ENCODE data around the gene WTAP. TPM values are rescaled to one million over a fixed set of nuclear protein-coding genes. Genes with fewer than 3 reads are reported as not detected.

The WTAP gene
- total and polyA plus RNA-seq, 2 of the 4 experiments (the other 2 are of a cell fraction): 30.2 to 92.3 TPM

DNA sequence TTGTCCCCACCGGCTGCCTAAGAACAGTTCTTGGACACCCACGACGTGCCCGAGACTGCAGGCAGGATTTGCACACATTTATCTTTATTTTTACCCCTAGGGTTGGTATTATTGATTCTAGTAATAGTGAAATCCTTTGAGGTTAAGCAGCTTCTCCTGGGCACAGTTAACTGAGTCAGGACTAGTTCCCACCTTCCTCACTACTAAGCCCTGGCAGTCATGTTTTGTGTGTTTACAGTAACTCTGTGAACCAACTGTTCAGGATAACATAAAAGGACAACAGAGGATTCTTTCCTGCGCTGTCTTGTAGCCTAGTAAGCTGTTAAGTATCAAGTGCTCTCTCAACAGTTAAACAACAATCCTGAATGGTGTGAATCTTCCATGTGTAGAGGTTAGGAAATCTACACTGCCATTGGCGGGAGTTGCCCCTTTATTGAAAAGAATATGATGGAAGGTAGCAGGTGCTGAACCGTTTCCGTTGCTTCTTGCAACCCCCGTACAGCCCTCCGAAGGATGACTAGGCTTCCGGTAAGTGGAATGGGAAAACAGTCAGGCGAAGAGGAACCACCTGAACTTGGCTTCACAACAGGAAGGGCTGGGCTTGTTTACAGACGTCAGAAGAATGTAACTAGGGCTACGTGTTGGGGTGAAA lies 33.3 kb upstream of the WTAP start:
- H4K5ac ChIP-seq (ENCODE audit: low read depth, low read length): peak overlapping the region; percentile 14
- H3K36me3 ChIP-seq (ENCODE audit: control insufficient read depth, insufficient read depth, low read length): peaks cover 13% of the 10 kb centered on the region
- H2BK5ac ChIP-seq (ENCODE audit: low read depth, low read length, poor library complexity, severe bottlenecking): peak overlapping the region; percentile 100
- peak overlapping the region; percentile 90 for H3K9ac ChIP-seq (ENCODE audit: low read depth, low read length)
- H3K14ac ChIP-seq (replicated peaks; ENCODE audit: low read depth, low read length): peak overlapping the region; percentile 53
- no peaks in the 10 kb centered on the region for H3K9me3 ChIP-seq (ENCODE audit: control insufficient read depth, insufficient read depth, low read length)
- peaks cover 20% of the 10 kb centered on the region for H3K9me1 ChIP-seq (ENCODE audit: insufficient read depth, low read length)
- H4K8ac ChIP-seq (ENCODE audit: low read depth in 2 of 2, low read length in 2 of 2): peak overlapping the region; percentile 72 to 83
- no TSS peak for BruUV-seq (replicated peaks)
- peaks cover 12 to 45% of the 10 kb centered on the region in 2 experiments; a peak in 3 of 4 replicates for H3K79me1 ChIP-seq (ENCODE audit: low read depth in 1 of 2, low read length in 2 of 2)
- peaks cover 8% of the 10 kb centered on the region for H3K4me1 ChIP-seq (ENCODE audit: control insufficient read depth, insufficient read depth, low read length)
- H2BK15ac ChIP-seq (ENCODE audit: low read depth, low read length): peak overlapping the region; percentile 69; the same call in 2 of the 3 replicates
- TF ChIP-seq, protein P1, sequence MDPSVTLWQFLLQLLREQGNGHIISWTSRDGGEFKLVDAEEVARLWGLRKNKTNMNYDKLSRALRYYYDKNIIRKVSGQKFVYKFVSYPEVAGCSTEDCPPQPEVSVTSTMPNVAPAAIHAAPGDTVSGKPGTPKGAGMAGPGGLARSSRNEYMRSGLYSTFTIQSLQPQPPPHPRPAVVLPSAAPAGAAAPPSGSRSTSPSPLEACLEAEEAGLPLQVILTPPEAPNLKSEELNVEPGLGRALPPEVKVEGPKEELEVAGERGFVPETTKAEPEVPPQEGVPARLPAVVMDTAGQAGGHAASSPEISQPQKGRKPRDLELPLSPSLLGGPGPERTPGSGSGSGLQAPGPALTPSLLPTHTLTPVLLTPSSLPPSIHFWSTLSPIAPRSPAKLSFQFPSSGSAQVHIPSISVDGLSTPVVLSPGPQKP (IDR thresholded peaks at IDR 0.05; ENCODE audit: borderline replicate concordance, low read depth, low read length): no peak
- no peak for TF ChIP-seq MXI1 (IDR thresholded peaks at IDR 0.05; ENCODE audit: borderline replicate concordance, low read depth, low read length)
- no peak for TF ChIP-seq SMC3 (IDR thresholded peaks at IDR 0.05; ENCODE audit: low read depth, low read length)
- TF ChIP-seq NFE2L2 (IDR thresholded peaks at IDR 0.05; ENCODE audit: low read depth, low read length): no peak
- TF ChIP-seq RCOR1 (IDR thresholded peaks at IDR 0.05; ENCODE audit: insufficient replicate concordance, low read length): no peak
- TF ChIP-seq CHD1 (IDR thresholded peaks at IDR 0.05; ENCODE audit: low read depth, low read length): no peak
- no peak for TF ChIP-seq RAD21 (IDR thresholded peaks at IDR 0.05; ENCODE audit: low read length)
- no peak for TF ChIP-seq BHLHE40 (IDR thresholded peaks at IDR 0.05; ENCODE audit: low read depth, low read length)
- TF ChIP-seq FOS (IDR thresholded peaks at IDR 0.05; ENCODE audit: low read depth, low read length): no peak
- no peak for TF ChIP-seq MAFK (IDR thresholded peaks at IDR 0.05; ENCODE audit: low read depth, low read length)
- no peak for TF ChIP-seq MAZ (IDR thresholded peaks at IDR 0.05; ENCODE audit: borderline replicate concordance, low read depth, low read length)
- peak overlapping the region; percentile 86 for H3K23ac ChIP-seq (ENCODE audit: low read depth, low read length)
- 78% methylated on average over 6 of the region's 14 CpGs; no CpG with 5 or more reads in 1 of the 2 experiments for WGBS, 2 experiments (ENCODE audit: extremely low coverage in 2 of 2, insufficient read length in 1 of 2)
- in situ Hi-C loops (cut with MboI; ENCODE audit: low sequenced_read_pairs): loop anchor here (5.0 to 25.0 kb wide), 3 partner anchors 38 to 268 kb away; partner anchors contain the start of genes ACAT2 and IGF2R
- H3K27me3 ChIP-seq (ENCODE audit: control insufficient read depth, insufficient read depth, low read length): no peaks in the 10 kb centered on the region
- H2BK20ac ChIP-seq (ENCODE audit: low read depth, low read length): peak overlapping the region; percentile 32
- DNase-seq (peak; percentile 36), ATAC-seq (ENCODE audit: low read depth) (peak; percentile 0; the same call in 1 of the 2 replicates)
- H4K20me1 ChIP-seq (ENCODE audit: insufficient read depth, low read length): peaks cover 11% of the 10 kb centered on the region
- peak overlapping the region; percentile 63 for H3K18ac ChIP-seq (ENCODE audit: low read depth, low read length)
- H2BK120ac ChIP-seq (ENCODE audit: low read depth, low read length): peak overlapping the region; percentile 54; the same call in 1 of the 2 replicates
- peak overlapping the region; percentile 87 for H3K4ac ChIP-seq (ENCODE audit: low read depth, low read length)
- peak overlapping the region; percentile 65 for H4K91ac ChIP-seq (ENCODE audit: insufficient read depth, low read depth, low read length)
- H3K56ac ChIP-seq (ENCODE audit: extremely low read depth, insufficient read depth, low read length): 0 out of 2 replicates have a peak overlapping the region, but pooled peaks have one; percentile 52
- H2AK5ac ChIP-seq (ENCODE audit: low read depth, low read length): peak overlapping the region; percentile 79
- peak overlapping the region; percentile 99 for H3K4me3 ChIP-seq (ENCODE audit: insufficient read depth, low read depth, low read length)
- ChIA-PET POLR2A (ENCODE audit: unreplicated experiment) (no interaction called here), CTCF (no interaction called here)
- peak overlapping the region; percentile 87 for H2AK9ac ChIP-seq (replicated peaks; ENCODE audit: low read depth, low read length, poor library complexity)
- dilution Hi-C loops (cut with HindIII; ENCODE audit: low sequenced_read_pairs, unreplicated experiment): no loop called here
- intact Hi-C loops (cut with micrococcal nuclease): loop anchor here (2.0 kb wide), 1 partner anchor 67 kb away; no protein-coding TSS in a partner anchor
- H2AFZ ChIP-seq (replicated peaks; ENCODE audit: low read length, poor library complexity): peak overlapping the region; percentile 97
- peak overlapping the region; percentile 97 for H3K4me2 ChIP-seq (ENCODE audit: low read depth, low read length)
- peak overlapping the region; percentile 99 for H3K27ac ChIP-seq (ENCODE audit: insufficient read depth, low read length)
